Measurements from ENCODE around the gene NFAT5. TPM values are rescaled to one million over a fixed set of nuclear protein-coding genes. Genes with fewer than 3 reads are reported as not detected.

The NFAT5 gene
- total RNA-seq, 1 donor from 2014 or later: 14.3 TPM

DNA sequence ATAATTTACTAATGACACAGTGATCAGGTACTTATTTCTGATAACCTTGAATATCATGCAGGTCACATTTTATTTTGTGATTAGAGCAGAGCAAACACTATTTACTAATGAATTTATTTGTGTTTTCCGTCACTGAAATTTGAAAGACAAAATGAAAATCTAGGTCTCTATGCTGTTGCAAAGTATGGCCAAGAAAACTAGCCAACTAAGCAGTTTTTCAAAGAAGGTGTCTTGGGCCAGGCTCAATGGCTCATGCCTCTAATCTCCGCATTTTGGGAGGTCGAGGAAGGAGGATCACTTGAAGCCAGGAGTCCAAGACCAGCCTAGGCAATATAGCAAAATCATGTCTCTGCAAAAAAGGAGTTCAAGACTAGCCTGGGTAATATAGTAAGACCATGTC lies 3.0 kb upstream of the NFAT5 start:
- no peak for DNase-seq (ENCODE audit: low spot score)
- no peaks in the 10 kb centered on the region for H3K9me3 Mint-ChIP-seq
- H3F3A ChIP-seq (ENCODE audit: low read depth): peaks cover 52% of the 10 kb centered on the region
- H3K79me2 ChIP-seq (ENCODE audit: low read depth): peaks cover 13% of the 10 kb centered on the region
- no peak overlapping the region for H2AFZ ChIP-seq (replicated peaks)
- H3K9ac ChIP-seq: no peak overlapping the region
- H3K36me3 ChIP-seq: no peaks in the 10 kb centered on the region
- H4K20me1 ChIP-seq (ENCODE audit: low read depth): peaks cover 15% of the 10 kb centered on the region
- H3K27me3 ChIP-seq: peaks cover 7% of the 10 kb centered on the region
- H3K27ac Mint-ChIP-seq: no peak overlapping the region
- peaks cover 4% of the 10 kb centered on the region for H3K27me3 Mint-ChIP-seq (ENCODE audit: insufficient read depth, low read depth)
- no peak overlapping the region for H3K4me3 ChIP-seq
- no peak overlapping the region for H3K27ac ChIP-seq
- H3K36me3 Mint-ChIP-seq: no peaks in the 10 kb centered on the region
- no peak for TF ChIP-seq EZH2phosphoT487 (IDR thresholded peaks at IDR 0.05)
- TF ChIP-seq EZH2 (IDR thresholded peaks at IDR 0.05): no peak
- no peaks in the 10 kb centered on the region for H3K9me3 ChIP-seq (ENCODE audit: low read depth)
- no peak overlapping the region for H3K4me2 ChIP-seq
- peaks cover 17% of the 10 kb centered on the region for H3K4me1 ChIP-seq
- H3K4me3 Mint-ChIP-seq: no peak overlapping the region
- peaks cover 32% of the 10 kb centered on the region for H3K4me1 Mint-ChIP-seq

DNA sequence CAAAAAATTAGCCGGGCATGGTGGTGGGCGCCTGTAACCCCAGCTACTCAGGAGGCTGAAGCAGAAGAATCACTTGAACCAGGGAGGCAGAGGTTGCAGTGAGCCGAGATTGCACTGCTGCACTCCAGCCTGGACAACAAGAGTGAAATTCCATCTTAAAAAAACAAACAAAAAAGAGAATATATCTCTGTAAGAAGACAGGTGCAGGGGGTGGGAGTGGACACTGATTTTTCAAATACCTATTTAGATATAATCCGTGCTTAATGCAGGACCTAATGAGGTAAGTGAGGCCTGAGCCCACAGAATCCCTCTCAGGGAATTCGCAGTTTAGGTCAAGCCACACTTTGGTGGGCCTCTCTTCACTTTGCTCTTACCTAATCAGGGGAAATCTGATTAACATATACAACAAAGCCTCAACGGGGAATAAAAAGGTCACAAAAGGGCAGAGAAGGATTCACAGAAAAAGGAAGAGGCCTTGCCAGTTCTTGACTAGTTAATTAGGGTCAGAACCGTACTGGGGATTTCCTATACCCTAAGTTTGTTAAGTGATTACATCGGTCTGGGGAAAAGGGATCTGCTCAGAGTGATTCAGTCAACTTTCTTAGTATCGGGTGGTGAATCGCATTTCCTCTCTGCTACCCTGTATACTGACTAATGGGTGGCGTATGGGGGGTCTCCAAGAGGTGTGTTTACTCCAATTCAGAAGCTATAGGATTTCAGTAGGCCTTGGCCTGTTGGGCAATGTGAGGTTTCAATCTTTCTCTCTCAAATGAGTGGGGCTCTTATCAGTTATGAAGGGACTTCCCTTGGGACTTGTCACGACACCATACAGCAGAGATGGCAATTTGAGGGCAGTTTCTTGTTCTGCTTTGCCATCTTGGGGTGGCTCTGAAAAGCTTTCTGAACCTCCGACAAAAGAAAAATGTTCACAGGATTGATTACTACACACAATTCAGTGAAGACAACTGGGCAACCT lies 1.9 kb upstream of the NFAT5 start:
- Histone ChIP-seq H3K9me3 (ENCODE audit: low read depth) (no peaks in the 10 kb centered on the region), H3K4me1 (peaks cover 23% of the 10 kb centered on the region), H3K9ac (no peak overlapping the region), H3K36me3 (no peaks in the 10 kb centered on the region), H3K79me2 (ENCODE audit: low read depth) (peaks cover 24% of the 10 kb centered on the region), H4K20me1 (ENCODE audit: low read depth) (peaks cover 18% of the 10 kb centered on the region), H3K4me3 (peak overlapping the region; percentile 99), H3K27ac (peak overlapping the region; percentile 80), H2AFZ (replicated peaks) (no peak overlapping the region), H3K27me3 (peaks cover 7% of the 10 kb centered on the region), H3K4me2 (peak overlapping the region; percentile 91), H3F3A (ENCODE audit: low read depth) (peaks cover 60% of the 10 kb centered on the region)
- Mint-ChIP-seq H3K27ac (peak overlapping the region; percentile 95), H3K4me3 (peak overlapping the region; percentile 88), H3K27me3 (ENCODE audit: insufficient read depth, low read depth) (peaks cover 4% of the 10 kb centered on the region), H3K4me1 (peaks cover 38% of the 10 kb centered on the region), H3K36me3 (no peaks in the 10 kb centered on the region), H3K9me3 (no peaks in the 10 kb centered on the region)
- TF ChIP-seq, protein P1, sequence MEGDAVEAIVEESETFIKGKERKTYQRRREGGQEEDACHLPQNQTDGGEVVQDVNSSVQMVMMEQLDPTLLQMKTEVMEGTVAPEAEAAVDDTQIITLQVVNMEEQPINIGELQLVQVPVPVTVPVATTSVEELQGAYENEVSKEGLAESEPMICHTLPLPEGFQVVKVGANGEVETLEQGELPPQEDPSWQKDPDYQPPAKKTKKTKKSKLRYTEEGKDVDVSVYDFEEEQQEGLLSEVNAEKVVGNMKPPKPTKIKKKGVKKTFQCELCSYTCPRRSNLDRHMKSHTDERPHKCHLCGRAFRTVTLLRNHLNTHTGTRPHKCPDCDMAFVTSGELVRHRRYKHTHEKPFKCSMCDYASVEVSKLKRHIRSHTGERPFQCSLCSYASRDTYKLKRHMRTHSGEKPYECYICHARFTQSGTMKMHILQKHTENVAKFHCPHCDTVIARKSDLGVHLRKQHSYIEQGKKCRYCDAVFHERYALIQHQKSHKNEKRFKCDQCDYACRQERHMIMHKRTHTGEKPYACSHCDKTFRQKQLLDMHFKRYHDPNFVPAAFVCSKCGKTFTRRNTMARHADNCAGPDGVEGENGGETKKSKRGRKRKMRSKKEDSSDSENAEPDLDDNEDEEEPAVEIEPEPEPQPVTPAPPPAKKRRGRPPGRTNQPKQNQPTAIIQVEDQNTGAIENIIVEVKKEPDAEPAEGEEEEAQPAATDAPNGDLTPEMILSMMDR (IDR thresholded peaks at IDR 0.05): no peak
- TF ChIP-seq EZH2phosphoT487 (IDR thresholded peaks at IDR 0.05): peak; percentile 68
- peak; percentile 92 for DNase-seq (ENCODE audit: low spot score)

- TF ChIP-seq EZH2phosphoT487 (IDR thresholded peaks at IDR 0.05): no peak
- TF ChIP-seq, protein P1 (IDR thresholded peaks at IDR 0.05): no peak
- TF ChIP-seq EZH2 (IDR thresholded peaks at IDR 0.05): no peak
- Histone ChIP-seq H3K27me3 (peaks cover 7% of the 10 kb centered on the region), H3K9me3 (ENCODE audit: low read depth) (no peaks in the 10 kb centered on the region), H2AFZ (replicated peaks) (peak overlapping the region; percentile 65), H3K79me2 (ENCODE audit: low read depth) (peaks cover 36% of the 10 kb centered on the region), H3K9ac (peak overlapping the region; percentile 41), H3K4me2 (peak overlapping the region; percentile 91), H3F3A (ENCODE audit: low read depth) (peaks cover 60% of the 10 kb centered on the region), H3K36me3 (no peaks in the 10 kb centered on the region), H3K4me1 (peaks cover 24% of the 10 kb centered on the region), H3K4me3 (peak overlapping the region; percentile 99), H4K20me1 (ENCODE audit: low read depth) (peaks cover 18% of the 10 kb centered on the region), H3K27ac (peak overlapping the region; percentile 91)
- Mint-ChIP-seq H3K9me3 (no peaks in the 10 kb centered on the region), H3K27ac (peak overlapping the region; percentile 90), H3K4me3 (peak overlapping the region; percentile 88), H3K27me3 (ENCODE audit: insufficient read depth, low read depth) (peaks cover 2% of the 10 kb centered on the region), H3K4me1 (peaks cover 42% of the 10 kb centered on the region), H3K36me3 (no peaks in the 10 kb centered on the region)
- DNase-seq (ENCODE audit: low spot score): no peak
Observed at GRCh38 chr16:69564845-69565670, 708 bp upstream of the NFAT5 start.

All from neural progenitor cell (in vitro differentiated cells).